IPS DF 6.9 (cell line): Measurements from ENCODE around the gene ALOX15B.

ENCODE experiments used
- DNase-seq: peaks from one replicate; pipeline ENCODE4 v3.0.0-alpha.2; 2013; ENCODE audit warnings: low read depth, low spot score
- H3K27ac ChIP-seq: one replicate; pipeline ENCODE4 v1.5.1; 2013; ENCODE audit warnings: low read length, control low read depth
- H3K27me3 ChIP-seq: 2 replicates; pipeline ENCODE4 v1.6.1; 2013; ENCODE audit warnings: mild to moderate bottlenecking, low read length; ENCODE audit not compliant: control insufficient read depth, insufficient read depth
- H3K36me3 ChIP-seq: 2 replicates; pipeline ENCODE4 v1.6.1; 2013; ENCODE audit warnings: low read length; ENCODE audit not compliant: control insufficient read depth, insufficient read depth
- H3K4me1 ChIP-seq: 2 replicates; pipeline ENCODE4 v1.6.1; 2013; ENCODE audit warnings: low read length; ENCODE audit not compliant: control insufficient read depth, insufficient read depth
- H3K4me3 ChIP-seq: 2 replicates; pipeline ENCODE4 v1.5.1; 2013; ENCODE audit warnings: mild to moderate bottlenecking, low read length
- H3K9me3 ChIP-seq: 2 replicates; pipeline ENCODE4 v1.6.1; 2013; ENCODE audit warnings: low read length, inconsistent platforms; ENCODE audit not compliant: control insufficient read depth, insufficient read depth
- WGBS: extraction: QIAGEN DNeasy Blood & Tissue Kit; methylation state at CpG from one replicate; pipeline ENCODE4 v1.1.7; 2013; ENCODE audit warnings: mixed read lengths, missing lambda C conversion rate; ENCODE audit not compliant: insufficient read length, insufficient coverage; 5-methylcytosine and 5-hydroxymethylcytosine counted together

ALOX15B gene

DNA sequence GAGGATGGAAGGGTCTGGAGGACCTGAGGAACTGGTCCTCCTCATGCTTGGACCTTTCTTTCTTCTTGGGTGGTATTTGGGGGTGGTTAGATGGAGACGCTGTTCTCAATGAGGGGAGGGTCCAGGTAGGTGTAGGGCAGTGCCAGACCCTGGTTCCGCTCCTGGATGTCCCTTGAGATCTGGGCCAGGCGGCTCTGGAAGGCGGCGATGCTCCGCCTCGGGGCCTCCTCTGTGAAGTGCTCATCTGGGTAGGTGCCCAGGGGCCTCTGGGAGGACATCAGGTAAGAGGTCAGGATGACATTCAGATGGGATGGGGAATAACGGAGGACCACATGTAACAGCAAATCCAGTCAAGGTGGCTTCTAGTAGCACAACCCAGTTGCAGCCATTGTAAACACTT is 57.7 kb downstream of the ALOX15B start:
- WGBS, result no CpG with 5 or more reads among the region's 8 CpGs

More for the DNA sequence above, 57.7 kb downstream of the ALOX15B start:
- Histone ChIP-seq H3K4me1 (no peaks in the 10 kb centered on the region), H3K4me3 (no peak overlapping the region), H3K27me3 (no peaks in the 10 kb centered on the region), H3K9me3 (no peaks in the 10 kb centered on the region), H3K36me3 (no peaks in the 10 kb centered on the region), H3K27ac (no peak overlapping the region)
- no peak for DNase-seq
